DMS114 treated with DMSO at 0.1 percent for 48 hours (cell line): ENCODE measurements around the gene ZNF444.
"Not testable (repeated sequence)": the region's sequence is repeated elsewhere in the genome, so short reads cannot be mapped to it uniquely, and the experiment has no call there.

Source experiments
- DNase-seq: peaks from one replicate; lab custom pipeline; 2025; ENCODE audit not compliant: unreplicated experiment; lab: John Stamatoyannopoulos, UW

The ZNF444 gene

DNA sequence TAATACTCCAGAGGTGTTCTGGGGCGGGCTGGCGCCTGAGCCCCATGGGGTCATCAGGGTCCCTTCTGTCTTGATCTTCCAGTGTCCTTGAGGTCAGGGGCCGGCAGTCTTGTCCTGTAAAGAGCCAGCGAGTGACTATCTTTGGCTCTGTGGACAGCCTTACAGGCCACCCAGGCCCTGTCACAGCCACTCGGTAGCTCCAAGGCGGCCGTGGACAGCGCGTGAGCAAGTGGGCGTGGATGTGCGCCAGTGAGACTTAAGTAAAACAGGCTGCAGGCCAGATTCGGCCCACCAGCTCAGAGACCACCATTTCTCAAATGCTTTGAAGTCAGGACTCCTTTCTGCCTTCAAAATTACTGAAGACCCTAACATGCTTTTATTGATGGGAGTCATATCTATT is 3.7 kb downstream of the ZNF444 start:
- no peak for DNase-seq

DNA sequence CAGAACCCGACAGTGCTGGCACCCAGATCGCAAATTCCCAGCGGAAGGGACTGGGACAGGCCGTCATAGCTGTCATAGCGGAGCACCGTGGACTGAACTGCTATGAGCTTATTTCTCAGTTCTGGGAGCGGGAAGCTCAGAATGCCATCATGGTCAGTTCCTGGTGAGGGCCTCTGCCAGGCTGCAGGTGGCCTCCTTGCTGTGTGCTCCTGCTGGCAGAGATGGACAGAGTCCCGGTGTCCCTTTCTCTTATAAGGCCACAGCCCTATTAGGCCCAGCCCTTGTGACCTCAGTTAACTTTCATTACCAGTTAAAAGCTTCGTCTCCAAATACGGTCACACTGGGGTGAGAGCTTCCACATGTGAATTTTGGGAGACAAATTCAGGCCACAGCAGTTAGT is 4.6 kb downstream of the ZNF444 start:
- DNase-seq, result no peak

DNA sequence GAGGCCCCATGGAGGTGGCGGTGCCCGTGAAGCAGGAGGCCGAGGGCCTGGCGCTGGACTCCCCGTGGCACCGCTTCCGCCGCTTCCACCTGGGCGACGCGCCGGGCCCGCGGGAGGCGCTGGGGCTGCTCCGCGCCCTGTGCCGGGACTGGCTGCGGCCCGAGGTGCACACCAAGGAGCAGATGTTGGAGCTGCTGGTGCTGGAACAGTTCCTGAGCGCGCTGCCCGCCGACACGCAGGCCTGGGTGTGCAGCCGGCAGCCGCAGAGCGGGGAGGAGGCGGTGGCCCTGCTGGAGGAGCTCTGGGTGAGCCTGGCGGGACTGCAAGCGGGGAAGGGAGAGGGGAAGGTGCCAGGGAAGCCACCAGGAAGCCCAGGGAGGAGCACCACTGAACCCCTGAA is 5.8 kb downstream of the ZNF444 start:
- DNase-seq, result no peak

DNA sequence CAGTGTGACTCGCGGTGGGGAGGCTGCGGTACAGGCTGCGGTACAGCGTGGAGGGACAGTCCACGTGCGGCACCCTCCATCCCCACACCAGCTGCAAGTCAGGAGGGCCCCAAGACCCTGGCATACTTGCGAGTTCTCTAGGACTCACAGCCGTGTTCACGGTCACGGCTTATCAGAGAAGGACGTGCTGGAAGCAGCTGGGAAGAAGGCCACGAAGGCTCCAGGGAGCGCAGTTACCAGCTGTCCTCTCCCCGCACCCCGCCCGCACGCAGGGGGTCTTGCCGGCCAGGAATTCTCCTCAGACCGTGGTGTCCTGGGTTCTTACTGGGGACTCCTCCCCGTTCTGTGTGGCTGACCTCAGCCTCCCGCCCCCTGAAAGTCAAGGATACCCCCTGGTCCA is 6.2 kb downstream of the ZNF444 start:
- no peak for DNase-seq

DNA sequence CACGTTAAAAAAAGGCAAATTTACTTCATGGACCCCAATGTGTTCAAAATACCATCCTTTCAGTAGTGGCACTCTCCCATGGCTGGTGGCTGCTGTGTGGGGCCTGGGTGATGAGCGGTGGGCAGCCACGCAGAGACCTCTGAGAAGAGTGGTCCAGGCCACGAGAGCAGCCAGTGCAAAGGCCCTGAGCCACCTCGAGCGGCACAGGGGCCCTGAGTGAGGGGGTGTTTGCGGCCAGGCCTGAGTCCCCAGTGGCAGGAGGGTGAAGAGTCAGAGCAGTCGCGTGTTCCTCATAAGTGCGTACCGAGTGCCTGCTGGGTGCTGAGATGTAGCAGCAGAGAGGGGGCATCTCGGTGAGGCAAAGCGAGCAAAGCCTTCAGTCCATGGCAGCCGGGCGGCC is 7.0 kb downstream of the ZNF444 start:
- DNase-seq, result no peak

DNA sequence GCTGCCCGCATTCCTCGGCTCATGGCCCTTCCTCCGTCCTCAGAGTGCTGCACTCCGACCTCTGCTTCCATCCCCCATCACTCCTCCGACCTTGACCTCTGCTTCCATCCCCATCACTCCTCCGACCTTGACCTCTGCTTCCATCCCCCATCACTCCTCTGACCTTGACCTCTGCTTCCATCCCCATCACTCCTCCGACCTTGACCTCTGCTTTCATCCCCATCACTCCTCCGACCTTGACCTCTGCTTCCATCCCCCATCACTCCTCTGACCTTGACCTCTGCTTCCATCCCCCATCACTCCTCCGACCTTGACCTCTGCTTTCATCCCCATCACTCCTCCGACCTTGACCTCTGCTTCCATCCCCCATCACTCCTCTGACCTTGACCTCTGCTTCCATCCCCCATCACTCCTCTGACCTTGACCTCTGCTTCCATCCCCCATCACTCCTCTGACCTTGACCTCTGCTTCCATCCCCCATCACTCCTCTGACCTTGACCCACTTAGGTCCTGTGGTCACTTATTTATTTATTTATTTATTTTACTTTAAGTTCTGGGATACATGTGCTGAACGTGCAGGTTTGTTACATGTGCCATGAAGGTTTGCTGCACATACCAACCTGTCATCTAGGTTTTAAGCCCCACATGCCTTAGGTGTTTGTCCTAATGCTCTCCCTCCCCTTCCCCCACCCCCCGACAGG is 8.0 kb downstream of the ZNF444 start:
- DNase-seq, result not testable (repeated sequence)

DNA sequence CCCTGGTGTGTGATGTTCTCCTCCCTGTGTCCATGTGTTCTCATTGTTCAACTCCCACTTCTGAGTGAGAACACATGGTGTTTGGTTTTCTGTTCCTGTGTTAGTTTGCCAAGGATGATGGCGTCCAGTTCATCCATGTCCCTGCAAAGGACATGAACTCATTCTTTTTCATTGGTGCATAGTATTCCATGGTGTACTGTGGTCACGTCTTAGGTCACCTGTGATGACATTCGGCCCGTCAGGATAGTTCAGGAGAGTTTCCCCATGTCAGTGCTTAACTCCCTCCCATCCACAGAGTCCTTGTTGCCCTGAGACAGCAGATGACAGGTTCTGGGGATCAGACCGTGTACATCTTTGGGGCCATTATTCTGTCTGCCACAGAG is 8.6 kb downstream of the ZNF444 start:
- no peak for DNase-seq

DNA sequence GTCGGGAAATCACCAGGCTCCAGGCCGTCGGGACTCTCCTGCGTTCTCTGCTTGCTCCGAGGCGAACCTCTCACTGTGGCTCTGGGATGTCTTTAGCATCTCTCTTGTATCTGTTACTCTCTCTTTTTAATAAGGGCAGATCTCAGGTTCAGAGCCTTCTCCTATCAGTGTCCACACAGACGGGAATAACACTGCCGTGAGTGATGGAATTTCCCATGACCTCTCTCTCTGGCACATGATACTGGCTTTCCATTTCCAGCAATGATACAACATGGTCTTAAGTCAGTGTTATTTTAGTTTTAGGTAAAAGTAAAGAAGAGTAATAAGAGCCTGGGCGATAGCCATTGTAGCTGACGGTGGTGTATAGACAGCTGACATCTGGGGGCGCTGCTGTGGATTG is 9.3 kb downstream of the ZNF444 start:
- DNase-seq, result no peak

DNA sequence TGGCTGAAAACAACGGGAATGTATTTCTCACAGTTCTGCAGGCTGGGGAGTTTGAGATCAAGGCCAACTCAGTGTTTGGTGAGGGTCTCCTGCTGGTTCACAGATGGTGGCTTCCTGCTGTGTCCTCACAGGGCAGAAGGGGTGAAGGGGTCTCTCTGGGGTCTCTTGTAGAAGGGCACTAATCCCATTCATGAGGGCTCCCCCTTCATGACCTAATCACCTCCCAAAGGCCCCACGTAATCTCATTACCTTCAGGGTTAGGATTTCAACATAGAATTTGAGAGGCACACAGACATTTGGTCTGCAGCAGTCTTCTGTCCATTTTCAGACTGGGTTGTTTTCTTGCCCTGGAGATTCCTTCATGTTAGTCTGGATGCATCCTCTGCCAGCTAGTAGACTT is 11.6 kb downstream of the ZNF444 start:
- DNase-seq, result no peak

DNA sequence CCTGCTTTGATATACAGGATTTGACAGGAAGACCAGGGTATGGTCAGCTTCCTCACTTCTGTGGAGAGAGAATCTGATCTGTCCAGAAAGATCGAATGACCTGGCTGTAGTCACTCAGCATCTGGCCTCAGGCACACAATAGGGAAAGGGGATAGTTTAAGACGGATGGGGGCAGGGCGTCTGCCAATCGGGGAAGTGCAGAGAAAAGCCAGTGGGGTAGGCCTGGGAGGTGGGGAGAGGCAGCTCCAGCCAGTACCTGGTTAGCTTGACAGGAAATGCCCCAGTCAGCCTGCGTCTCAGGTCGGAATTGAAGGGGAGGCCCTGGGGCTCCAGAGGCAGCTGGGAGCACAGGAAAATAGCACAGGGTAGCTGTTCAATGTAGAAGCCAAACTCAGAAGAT is 12.4 kb downstream of the ZNF444 start:
- DNase-seq, result no peak

DNA sequence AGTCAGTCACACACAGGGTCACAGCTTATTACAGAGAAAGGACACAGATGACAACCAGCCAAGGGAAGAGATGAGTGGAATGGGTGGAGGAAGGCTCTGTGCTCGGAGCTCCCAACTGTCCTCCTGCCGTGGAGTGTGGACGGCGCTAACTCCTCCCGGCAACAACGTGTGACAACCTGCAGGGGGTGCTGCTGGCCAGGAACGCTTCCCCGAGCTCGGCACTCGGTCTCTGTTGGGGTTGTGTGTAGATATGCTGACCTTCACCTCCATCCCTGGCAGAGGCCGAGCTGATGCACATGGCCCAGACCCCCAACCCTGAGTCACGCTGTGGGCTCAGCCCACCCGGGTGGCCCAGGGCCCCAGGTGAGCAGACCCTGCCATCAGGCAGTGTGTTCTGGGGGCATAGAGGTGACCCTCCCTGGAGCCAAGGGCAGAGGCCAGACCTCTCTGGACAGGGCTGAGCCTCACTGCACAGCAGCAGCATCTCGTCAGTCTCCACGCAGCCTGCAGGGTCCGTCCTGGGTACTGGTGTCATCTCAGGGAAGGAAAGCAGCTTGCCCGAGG is 14.1 kb downstream of the ZNF444 start:
- DNase-seq, result no peak

DNA sequence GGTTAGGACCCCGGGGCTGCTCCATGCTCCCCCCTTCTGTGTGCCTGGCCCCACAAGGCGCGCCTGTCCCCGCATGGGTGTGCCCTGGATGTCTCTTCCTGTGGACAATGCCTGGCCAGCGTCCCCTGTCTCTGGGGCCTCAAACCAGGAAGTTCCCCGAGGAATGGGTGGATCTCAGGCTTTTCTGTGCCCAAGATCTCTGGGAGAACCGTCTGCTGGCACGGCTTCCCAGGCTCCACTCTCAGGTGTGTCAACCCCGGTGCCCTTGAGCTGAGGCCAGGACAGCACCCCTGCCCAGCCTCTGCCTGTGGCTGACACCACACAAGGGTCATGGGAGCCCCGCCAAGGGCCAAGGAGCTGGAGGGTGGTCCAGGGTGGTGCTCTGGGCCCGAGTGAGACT is 15.7 kb downstream of the ZNF444 start:
- DNase-seq, result no peak

DNA sequence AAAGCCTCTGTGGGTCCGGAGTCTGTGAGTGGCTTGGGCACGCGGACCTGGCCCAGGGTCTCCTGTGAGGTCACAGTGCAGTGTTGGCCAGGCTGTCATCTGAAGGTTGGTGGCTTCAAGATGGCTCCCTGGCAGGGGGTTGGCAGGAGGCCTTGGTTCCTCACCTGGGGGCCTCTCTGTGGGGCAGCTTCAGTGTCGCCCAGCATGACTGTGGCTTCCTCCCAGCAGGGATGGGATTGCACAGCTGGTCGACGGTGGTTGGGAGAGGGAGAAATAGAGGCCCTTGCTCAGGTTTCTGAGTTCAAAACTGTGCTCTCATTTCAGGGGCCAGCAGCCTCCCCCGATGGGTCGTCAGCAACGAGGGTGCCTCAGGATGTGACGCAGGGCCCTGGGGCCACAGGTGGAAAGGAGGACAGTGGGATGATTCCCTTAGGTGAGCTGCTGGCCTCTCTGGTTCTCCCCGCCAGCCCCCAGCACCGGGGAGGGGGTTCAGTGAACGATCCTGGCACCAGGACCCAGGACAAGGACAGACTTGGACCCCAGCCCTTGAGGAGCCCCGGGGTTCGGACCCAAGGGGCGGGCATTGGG is 17.2 kb downstream of the ZNF444 start:
- DNase-seq, result no peak

DNA sequence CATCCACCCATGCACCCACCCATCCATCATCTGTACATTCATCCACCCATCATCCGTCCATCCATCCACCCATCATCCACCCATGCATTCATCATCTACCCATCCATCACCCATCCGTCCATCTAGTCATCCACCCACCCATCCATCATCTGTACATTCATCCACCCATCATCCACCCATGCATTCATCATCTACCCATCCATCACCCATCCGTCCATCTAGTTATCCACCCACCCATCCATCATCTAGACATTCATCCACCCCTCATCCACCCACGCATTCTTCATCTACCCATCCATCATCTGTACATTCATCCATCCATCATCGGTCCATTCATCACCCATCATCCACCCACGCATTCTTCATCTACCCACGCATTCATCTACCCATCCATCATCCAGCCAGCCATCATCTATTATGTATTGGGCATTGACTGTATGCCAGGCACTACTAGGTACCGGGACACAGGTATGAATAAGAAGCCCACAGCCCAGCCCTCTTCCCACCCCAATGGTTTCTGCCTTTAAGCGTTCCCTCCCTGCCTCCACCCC is 18.0 kb downstream of the ZNF444 start:
- DNase-seq, result no peak

DNA sequence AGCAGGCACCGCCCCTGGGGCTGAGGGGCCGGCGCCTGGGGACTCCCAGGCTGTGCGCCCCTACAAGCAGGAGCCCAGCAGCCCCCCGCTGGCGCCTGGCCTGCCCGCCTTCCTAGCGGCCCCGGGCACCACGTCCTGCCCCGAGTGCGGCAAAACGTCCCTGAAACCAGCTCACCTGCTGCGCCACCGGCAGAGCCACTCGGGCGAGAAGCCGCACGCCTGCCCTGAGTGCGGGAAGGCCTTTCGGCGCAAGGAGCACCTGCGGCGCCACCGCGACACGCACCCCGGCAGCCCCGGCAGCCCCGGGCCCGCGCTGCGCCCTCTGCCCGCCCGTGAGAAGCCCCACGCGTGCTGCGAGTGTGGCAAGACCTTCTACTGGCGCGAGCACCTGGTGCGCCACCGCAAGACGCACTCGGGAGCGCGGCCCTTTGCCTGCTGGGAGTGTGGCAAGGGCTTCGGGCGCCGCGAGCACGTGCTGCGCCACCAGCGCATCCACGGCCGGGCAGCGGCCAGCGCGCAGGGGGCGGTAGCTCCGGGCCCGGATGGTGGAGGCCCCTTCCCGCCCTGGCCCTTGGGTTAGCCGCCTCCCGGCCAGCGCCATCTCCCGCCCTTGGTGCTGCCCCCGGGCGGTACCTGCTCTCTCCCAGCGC is 18.7 kb downstream of the ZNF444 start:
- DNase-seq, result no peak

DNA sequence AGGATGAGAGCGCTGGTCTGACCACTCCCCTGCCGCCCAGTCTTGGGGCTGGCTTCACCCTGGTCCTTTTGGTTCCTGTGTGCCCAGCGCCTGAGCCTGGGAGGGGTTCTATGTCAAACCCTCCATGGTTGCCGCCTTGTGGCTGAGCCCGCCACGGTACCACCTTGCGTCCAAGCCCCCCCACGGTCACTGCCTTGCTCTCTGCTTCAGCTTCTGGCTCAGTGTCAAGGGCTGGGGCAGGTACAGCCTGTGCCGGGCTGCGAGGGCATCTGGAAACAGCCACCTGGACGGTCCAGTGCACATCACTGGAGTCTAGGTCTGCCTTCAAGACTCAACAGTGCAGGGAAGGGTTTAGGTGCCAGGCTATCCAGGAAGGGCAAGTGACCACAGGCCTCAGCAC is 20.4 kb downstream of the ZNF444 start:
- no peak for DNase-seq

DNA sequence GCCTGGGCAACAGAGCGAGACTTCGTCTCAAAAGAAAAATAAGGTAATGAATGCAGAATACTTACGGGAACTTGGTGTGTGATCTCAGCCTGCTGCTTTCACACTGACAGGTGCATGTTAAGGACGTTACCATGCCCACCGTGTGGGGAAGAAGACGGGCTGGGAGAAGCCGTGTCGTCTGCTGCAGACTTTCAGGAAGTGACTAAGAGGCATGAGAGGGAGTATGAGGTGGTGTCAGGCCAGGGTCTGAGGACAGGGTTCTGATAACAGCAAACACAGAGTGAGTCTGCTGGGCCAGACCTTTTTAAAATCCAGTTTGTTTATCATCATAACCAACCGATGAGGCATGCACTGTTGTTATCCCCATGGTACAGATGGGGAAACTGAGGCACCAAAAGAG is 21.2 kb downstream of the ZNF444 start:
- DNase-seq, result no peak

DNA sequence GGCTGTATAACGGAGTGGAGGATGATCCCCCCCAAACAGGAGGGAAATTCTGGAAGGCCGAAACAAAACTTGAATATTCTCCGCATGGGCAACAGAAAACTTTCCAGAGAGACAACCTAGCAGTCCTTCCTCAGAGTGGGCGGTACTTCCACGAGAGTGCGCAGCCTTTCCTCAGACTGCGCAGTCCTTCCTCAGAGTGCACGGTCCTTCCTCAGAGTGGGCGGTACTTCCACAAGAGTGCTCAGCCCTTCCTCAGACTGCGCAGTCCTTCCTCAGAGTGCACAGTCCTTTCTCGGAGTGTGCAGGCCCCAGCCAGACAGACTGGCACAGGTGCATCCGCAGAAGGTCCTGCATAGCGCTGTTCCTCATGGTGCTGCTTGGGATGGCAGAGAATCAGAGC is 22.0 kb downstream of the ZNF444 start:
- no peak for DNase-seq

DNA sequence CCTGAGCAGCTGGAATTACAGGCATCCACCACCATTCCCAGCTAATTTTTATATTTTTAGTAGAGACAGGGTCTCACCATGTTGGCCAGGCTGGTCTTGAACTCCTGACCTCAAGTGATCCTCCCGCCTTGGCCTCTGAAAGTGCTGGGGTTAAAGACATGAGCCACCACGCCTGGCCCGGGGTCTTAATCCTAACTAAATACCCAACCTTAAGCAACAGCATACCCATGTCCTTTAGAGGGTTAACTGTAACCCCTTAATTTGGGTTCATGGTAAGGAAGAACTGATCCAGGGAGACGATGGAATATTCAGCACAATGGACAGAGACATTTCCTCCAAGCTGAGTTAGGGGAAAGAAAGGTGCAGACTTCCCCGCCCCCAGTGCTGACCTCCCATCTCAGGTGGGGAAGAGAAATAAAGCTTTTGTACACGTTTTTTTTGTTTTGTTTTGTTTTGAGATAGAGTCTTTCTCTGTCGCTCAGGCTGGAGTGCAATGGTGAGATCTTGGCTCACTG is 26.0 kb downstream of the ZNF444 start:
- no peak for DNase-seq

DNA sequence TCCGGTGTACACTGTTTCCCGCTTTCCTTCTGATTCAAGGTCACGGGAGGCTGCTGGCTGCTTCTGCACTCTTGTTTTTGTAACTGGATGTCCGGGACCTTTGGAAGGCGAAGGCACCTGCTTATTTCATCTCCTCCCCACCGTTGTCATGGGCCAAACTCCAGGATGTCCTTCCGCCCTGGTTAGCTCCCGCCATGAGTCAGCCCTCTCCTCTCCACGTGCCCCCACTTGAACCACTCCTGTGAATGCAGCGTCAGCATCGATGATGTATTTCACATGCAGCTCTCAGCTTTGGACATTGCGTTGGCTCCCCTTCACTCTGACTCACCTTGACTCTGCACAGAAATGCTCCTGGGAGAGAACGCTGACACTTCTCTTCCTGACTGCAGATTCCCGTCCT is 29.2 kb downstream of the ZNF444 start:
- no peak for DNase-seq

DNA sequence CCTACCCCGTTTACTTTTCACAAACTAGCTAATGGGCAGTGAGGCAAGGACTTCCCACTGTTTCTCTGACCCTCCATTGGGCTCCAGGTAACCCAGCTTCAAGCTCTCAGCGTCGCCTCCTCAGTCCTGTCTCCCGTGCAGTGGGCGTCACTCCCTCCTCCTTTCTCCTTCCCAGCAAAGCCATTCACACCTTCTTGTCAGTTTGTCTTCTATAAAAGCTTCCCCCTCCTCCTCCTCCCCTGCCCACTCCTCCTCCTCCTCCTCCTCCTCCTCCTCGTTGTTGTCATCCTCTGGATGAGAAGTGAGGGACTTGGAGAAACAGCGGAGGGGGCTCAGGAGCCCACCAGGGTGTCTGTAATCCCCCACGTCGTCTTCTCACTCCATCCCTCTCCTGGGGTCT is 33.0 kb downstream of the ZNF444 start:
- DNase-seq, result no peak

DNA sequence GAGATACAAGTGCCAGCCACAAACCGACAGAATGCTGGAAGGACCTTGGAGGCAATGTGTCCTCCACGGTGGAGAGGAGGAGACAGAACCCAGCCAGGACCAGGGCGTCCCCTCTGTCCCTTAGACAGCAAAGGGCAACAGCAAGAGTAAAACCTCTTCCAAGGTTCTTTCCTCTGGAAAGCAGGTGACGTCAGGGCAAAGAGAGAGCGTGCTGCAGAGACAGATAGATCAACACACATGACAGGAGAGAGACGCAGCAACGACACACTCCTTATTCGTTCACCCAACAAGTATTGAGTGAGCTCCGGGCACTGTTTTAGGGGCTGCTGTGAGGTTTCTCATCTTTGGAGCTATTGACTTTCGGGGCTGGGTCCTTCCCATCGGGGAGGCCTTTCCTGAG is 33.5 kb downstream of the ZNF444 start:
- DNase-seq, result no peak
